Hepatocyte (in vitro differentiated cells): ENCODE results near the gene C16orf87.

Source experiments
- EZH2phosphoT487 ChIP-seq: fragments of 200-600 bp; sonication (generic); IDR thresholded peaks from one replicate; pipeline ENCODE4 v1.6.1; 2018; ENCODE audit warnings: antibody characterized with exemption, mild to moderate bottlenecking, low read depth, moderate library complexity; ENCODE audit not compliant: unreplicated experiment, severe bottlenecking
- TF ChIP-seq, protein P1 (sequence below): fragments of 200-600 bp; sonication (generic); IDR thresholded peaks from 2 replicates; pipeline ENCODE4 v1.5.1; 2016; ENCODE audit warnings: antibody characterized with exemption, mild to moderate bottlenecking; ENCODE audit not compliant: poor library complexity

DNA sequence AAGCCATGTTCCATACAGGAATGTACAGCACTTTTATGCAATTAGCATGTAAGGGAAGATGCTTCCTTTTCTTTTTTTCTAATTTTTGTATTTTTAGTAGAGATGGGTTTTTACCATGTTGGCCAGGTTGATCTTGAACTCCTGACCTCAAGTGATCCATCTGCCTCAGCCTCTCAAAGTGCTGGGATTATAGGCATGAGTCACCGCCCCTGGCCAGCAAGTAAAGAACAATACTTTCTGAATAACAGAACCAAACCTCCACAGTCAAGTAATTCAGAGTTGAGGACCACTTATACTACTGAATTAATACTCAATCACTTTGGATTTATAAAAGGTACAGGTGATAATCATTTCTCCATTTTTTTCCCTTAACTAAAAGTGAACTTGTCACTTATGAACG is 13.0 kb downstream of the C16orf87 start:
- TF ChIP-seq, protein P1, sequence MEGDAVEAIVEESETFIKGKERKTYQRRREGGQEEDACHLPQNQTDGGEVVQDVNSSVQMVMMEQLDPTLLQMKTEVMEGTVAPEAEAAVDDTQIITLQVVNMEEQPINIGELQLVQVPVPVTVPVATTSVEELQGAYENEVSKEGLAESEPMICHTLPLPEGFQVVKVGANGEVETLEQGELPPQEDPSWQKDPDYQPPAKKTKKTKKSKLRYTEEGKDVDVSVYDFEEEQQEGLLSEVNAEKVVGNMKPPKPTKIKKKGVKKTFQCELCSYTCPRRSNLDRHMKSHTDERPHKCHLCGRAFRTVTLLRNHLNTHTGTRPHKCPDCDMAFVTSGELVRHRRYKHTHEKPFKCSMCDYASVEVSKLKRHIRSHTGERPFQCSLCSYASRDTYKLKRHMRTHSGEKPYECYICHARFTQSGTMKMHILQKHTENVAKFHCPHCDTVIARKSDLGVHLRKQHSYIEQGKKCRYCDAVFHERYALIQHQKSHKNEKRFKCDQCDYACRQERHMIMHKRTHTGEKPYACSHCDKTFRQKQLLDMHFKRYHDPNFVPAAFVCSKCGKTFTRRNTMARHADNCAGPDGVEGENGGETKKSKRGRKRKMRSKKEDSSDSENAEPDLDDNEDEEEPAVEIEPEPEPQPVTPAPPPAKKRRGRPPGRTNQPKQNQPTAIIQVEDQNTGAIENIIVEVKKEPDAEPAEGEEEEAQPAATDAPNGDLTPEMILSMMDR = no peak
- no peak for TF ChIP-seq EZH2phosphoT487
